ENCODE measurements around the gene TMEM80.
"Not testable (repeated sequence)": the region's sequence is repeated elsewhere in the genome, so short reads cannot be mapped to it uniquely, and the experiment has no call there.

Gene TMEM80

DNA sequence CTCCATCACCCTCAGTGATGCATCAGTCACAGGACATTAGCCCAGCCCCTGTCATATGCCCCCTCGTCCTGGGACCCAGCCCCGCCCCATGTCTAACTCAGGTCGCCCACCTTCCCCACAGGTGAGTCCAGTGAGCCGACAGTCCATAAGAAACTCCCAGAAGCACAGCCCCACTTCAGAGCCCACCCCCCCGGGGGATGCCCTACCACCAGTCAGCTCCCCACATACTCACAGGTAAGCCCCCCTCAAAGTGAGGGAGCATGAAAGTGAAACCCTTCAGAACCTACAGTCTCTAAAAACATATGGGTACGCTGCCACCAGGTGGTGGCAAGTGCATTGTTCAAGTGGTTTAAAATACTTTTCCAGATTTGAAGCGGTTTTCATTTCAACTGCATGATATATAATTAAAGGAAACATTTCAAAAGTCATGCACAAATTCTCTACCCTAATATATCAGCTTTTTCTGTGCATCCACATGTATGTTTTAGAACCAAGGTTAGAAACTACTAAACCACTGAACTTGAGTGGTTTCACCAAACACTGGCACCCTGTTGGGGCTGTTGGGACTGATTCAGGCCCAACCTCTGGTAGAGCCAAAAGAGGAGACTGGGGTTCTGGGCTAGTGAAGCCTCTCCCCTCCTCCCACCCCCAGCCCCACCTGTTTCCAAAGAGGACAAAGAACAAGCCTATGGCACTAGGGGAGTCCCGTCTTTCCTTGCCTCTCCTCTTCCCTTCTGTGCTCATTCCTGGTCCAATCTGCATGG, 27.7 kb downstream of the TMEM80 start:
- DNase-seq = peak; percentile 15

DNA sequence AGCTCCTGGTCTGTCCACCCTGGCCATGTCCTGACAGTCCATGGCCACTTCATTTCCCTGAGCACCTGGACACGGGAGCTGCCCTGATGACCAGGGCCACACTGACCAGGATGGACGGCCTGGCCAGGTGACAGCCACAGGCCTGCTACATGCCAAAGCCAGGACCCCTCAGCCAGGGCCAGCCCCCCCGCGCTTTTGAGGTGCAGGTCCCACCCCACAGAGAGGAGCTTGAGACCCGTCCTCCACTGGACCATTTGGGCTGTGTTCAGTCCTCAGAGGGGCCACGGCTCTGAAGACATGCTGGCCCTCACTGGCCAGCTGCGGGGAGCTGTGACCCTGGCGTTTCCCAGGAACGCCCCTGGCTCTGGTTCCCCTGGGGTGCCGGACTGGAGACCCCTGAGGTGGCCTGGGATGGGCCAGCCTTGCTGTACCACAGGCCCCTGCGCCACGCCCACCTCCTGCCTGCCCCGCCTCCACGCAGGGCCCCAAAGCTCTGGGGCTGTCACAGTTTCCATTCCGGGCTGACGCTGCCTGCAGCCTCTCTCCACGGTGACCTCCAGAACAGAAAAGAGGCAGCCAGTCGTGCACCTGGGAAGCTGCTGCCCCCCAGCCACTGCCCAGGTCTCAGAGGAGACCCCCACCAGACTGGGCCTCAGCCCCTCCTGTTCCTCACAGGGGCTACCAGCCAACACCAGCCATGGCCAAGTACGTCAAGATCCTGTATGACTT, 28.6 kb downstream of the TMEM80 start:
- DNase-seq = no peak

- no peak for DNase-seq
Observed at GRCh38 chr11:724778-725386, 29.3 kb downstream of the TMEM80 start.

DNA sequence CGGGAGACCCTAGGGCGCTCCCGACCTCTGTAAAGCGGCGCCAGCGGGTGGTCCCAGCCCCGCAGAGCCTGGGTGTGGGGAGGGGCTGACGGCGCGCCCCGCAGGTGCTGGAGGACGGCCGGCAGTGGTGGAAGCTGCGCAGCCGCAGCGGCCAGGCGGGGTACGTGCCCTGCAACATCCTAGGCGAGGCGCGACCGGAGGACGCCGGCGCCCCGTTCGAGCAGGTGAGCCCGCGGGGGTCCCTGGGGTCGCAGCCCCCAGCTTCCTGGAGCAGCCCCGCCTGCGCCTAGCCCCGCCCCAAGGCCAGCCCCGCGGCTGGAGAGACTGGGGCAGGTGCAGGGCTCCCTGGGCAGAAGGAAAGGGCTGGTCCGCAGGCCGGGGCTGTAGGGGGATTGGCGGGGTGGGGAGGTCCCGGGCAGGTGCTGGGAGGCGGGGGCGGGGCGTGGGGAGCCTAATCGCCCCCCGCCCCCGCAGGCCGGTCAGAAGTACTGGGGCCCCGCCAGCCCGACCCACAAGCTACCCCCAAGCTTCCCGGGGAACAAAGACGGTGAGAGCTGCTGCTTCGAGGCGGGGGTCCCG, 30.1 kb downstream of the TMEM80 start:
- no peak for DNase-seq

DNA sequence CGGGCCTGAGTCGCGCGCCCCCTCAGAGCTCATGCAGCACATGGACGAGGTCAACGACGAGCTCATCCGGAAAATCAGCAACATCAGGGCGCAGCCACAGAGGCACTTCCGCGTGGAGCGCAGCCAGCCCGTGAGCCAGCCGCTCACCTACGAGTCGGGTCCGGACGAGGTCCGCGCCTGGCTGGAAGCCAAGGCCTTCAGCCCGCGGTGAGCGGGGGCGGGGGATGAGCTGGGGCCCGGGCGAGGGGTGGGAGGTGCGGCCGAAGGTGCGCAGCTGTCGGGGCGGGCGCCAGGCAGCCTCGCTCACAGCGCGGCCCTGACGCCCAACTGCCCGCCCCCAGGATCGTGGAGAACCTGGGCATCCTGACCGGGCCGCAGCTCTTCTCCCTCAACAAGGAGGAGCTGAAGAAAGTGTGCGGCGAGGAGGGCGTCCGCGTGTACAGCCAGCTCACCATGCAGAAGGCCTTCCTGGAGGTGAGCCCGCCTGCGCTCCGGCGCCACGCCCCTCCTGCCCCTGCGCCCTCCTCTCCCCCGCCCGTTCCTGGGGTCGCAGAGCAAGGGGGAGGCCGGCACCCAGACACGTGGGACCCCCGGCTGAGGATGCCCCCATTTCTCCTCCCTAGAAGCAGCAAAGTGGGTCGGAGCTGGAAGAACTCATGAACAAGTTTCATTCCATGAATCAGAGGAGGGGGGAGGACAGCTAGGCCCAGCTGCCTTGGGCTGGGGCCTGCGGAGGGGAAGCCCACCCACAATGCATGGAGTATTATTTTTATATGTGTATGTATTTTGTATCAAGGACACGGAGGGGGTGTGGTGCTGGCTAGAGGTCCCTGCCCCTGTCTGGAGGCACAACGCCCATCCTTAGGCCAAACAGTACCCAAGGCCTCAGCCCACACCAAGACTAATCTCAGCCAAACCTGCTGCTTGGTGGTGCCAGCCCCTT, 30.9 kb downstream of the TMEM80 start:
- DNase-seq = peak; percentile 36

- no peak for DNase-seq
Observed at GRCh38 chr11:727281-727701, 31.7 kb downstream of the TMEM80 start.

DNA sequence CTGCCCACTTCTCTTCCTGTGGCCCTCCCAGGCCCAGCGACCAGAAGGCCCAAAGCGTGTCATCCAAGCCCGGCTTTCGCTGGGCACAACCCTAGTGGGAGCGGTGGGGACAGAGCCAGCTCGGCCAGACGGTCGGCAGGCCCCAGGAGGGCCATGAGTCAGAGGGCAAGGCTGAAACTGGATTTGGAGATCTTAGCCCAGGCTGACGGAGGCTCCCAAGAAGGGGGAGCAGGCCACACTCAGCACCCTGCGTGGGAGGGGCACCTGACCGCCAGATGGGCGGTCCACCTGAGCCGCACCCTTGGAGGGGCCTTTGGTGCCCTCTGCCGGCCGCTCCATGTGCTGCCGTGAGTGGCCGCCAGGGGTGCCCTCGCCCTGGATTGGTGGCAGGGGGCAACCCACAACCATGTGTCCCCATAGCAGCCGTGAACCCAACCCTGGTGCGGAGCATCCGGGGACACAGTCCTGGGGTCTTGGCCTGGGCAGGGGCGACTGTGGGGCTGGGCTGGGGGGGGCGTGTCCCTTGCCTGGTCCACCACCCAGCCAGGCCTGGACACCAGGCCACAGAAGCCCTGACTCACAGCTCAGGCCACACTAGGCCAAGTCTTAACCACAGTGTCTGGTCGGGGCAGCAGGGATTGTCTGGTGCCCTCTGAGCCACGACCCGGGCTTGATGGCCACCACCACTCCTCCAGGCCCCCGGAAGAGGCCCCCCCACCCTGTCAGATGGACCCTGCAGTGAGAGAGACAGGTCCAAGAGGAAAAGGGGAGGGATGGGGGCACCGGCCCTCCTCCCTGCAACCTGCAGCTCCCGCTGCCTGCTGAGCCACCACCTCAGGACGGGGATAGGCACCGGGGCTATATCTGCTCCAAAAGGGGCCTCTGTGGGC, 32.5 kb downstream of the TMEM80 start:
- peak; percentile 69 for DNase-seq

- DNase-seq = no peak
Observed at GRCh38 chr11:728901-729491, 33.4 kb downstream of the TMEM80 start.

GRCh38 chr11:729492-730074, 34.0 kb downstream of the TMEM80 start:
- DNase-seq = no peak

DNA sequence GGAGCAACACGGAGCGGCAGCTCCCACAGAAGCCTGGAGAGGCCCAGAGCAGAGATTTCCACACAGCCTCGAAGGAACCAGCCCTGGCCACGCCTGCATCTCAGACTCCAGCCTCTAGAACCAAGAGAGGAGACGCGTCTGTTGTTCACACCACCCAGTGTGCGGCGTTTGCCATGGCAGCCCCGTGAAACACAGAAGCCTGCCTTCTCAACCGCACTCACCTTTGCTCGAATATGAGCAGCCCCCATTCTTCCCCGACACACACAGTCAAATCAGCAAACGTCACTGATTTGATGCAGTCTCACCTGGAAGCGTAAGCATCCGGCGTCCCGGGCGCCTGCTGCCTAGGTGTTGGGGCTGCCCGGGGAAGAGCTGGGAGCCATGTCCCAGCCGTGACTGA, 37.5 kb downstream of the TMEM80 start:
- no peak for DNase-seq

DNA sequence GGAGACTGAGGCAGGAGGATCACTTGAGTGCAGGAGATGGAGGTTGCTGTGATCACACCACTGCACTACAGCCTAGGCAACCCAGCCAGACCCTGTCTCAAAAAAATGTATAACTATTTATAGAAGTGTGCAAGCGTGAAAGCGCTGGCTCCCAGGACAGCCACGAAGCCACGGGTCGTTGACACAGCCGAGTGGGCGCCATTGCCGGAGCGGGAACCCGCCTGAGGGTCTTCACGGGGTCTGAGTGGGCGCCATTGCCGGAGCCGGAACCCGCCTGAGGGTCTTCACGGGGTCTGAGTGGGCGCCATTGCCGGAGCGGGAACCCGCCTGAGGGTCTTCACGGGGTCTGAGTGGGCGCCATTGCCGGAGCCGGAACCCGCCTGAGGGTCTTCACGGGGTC, 38.9 kb downstream of the TMEM80 start:
- DNase-seq = not testable (repeated sequence)

GRCh38 chr11:737366-737765, 41.8 kb downstream of the TMEM80 start:
- DNase-seq = no peak

GRCh38 chr11:737899-738298, 42.3 kb downstream of the TMEM80 start:
- not testable (repeated sequence) for DNase-seq

- DNase-seq = no peak
Observed at GRCh38 chr11:742156-742546, 46.5 kb downstream of the TMEM80 start.

GRCh38 chr11:742571-743201, 47.1 kb downstream of the TMEM80 start:
- no peak for DNase-seq

DNA sequence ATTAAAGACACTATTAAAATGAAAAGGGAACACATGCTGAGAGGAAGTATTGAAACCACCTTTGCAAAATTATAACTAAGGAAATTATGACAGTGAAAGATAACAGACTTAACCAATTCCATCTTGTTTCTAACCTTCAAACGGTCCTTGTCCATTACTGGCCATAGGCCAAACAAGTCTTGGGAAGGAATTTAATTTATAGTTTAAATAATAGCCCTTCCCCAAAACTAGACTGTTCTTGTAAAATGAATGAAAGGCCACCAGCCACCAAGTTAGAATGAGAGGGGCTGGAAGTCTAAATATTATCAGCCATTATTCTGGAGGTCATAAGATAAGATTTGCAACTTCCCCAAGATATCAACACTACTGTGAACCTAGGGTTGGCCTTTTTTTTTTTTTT, 49.8 kb downstream of the TMEM80 start:
- no peak for DNase-seq

DNA sequence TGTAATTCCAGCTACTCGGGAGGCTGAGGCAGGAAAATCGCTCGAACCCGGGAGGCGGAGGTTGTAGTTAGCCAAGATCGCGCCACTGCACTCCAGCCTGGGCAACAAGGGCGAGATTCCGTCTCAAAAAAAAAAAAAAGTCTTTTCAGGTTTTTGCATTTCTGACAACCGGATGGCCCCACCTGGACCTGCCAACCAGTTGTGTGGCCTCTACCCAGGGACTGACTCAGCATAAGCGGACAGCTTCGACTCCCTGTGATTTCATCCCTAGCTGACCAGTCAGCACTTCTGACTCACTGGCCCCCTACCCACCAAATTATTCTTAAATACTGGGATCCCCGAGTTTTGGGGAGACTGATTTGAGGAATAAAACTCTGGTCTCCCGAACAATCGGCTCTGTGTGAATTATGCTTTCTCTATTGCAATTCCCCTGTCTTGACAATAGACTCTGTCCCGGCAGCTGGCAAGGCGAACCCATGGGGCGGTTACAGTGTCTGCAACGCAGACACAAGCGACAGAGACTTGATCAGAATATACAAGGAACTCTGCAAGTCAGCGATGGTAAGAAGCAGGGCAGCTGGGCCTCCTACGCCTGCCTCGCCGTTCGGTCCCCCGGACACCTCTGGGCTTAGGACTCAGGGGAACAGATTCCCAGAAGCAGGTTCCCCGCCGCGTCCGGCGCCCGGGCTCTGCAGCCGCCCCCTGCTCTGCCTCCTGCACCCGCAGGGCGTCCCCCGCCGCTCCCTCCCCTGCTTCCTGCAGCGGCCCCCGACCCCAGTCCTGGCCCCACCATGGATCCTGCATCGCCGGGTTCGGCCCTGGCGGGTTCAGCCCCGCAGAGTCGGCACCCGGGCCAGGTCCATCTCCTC, 50.9 kb downstream of the TMEM80 start:
- DNase-seq = peak; percentile 13

DNA sequence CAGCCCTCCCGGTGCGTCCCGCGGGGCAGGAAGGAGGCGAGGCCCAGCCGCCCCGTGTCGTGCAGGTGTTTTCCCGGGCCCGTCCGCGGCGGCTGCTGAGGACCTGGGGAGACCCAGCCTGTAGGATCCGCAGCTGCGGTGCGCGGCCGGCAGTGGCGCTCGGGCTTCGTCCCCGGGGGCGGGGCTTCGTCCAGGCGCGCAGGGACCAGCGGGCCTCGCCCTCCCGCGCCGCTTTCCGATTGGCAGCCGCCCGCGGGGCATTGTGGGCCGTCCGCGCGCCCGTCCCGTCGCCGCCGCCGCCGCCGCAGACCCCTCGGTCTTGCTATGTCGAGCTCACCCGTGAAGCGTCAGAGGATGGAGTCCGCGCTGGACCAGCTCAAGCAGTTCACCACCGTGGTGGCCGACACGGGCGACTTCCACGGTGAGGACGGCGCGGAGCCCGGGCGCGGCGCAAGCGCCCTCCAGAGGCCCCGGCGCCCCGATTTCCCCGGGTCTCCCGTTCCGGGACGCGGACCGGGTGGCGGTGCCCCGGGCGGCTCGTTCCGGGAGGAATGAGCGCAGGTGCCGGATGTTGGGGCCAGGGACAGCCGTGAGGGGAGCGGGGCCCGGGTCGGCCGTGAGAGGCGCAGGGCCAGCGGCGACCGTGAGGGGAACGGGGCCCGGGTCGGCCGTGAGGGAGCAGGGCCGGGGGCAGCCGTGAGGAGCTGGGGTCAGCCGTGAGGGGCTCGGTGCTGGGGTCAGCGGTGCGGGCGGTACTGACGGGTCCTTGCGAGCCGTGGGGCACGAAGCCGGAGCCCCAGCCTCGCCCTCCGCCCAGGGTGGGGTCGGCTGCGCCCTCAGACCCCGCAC, 51.8 kb downstream of the TMEM80 start, which contains the start of gene TALDO1:
TALDO1 (plus strand) TSS at position 307 of the 849 bp plus-strand sequence; CDS start at position 325, 18 bp downstream.
- peak; percentile 82 for DNase-seq

Measured in stimulated activated naive CD4-positive, alpha-beta T cell treated with Interleukin-2 at 50 U/mL for 16 hours (primary cell).